Measurements from ENCODE around the gene CCT7.

CCT7 gene

DNA sequence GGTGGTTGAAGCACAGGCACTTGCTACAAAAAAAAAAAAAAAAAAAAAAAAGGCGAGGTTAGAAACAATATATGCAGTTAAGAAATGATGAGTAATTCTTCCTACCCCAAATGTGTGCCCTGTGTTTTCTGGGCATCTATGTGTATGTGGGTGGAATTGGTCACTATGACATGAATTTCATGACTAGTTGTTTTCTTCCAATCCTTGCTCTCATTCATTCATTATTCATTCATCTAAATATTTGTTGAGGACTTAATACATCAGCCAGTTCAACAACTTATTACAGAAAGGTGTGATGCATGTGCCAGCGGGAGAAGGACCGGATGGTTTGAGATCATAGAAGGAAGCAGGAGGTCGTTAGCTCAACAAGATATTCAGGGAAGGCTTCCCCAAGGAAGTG is 67.5 kb downstream of the CCT7 start:
- Histone ChIP-seq H3K9me3 (no peaks in the 10 kb centered on the region), H3K27ac (no peak overlapping the region), H3K27me3 (peaks cover 0 to 13% of the 10 kb centered on the region in 2 donors), H3K36me3 (no peaks in the 10 kb centered on the region), H3K4me3 (no peak overlapping the region), H3K4me1 (no peaks in the 10 kb centered on the region)
- intact Hi-C loops (cut with DNase I; ENCODE audit: low total_unique reads), result no loop called here
- peak in 1 of 2 donors; percentile 1 for DNase-seq
- TF ChIP-seq CTCF (IDR thresholded peaks at IDR 0.05), result no peak

Measured in tibial artery (tissue), 4 donors.